Fibroblast of mammary gland (primary cell): ENCODE results near the gene SMIM36.
A peak's percentile ranks its signal among the peaks of the same experiment; 100 is the strongest.

ENCODE experiments used
- DNase-seq: peaks from one replicate; pipeline ENCODE4 v3.0.0-alpha.2; 2010; ENCODE audit warnings: low read depth
- H3K4me3 ChIP-seq: 2 replicates; pipeline ENCODE4 v1.5.1; 2011; ENCODE audit warnings: low read depth, mild to moderate bottlenecking, low read length, moderate library complexity; ENCODE audit not compliant: control insufficient read depth
- CTCF ChIP-seq: conservative IDR thresholded peaks from 2 replicates; pipeline ENCODE4 v1.5.1; 2011; ENCODE audit warnings: low read depth, low read length, inconsistent platforms; ENCODE audit not compliant: control insufficient read depth, insufficient read depth

Gene SMIM36

GRCh38 chr17:55416470-55417052, 94.7 kb downstream of the SMIM36 start:
- DNase-seq: peak; percentile 82
- H3K4me3 ChIP-seq: no peak overlapping the region
- TF ChIP-seq CTCF: no peak

GRCh38 chr17:55416000-55416399, 95.3 kb downstream of the SMIM36 start:
- no peak overlapping the region for H3K4me3 ChIP-seq

GRCh38 chr17:55414983-55415382, 96.3 kb downstream of the SMIM36 start:
- no peak for TF ChIP-seq CTCF
- H3K4me3 ChIP-seq: no peak overlapping the region
- DNase-seq: no peak

More at GRCh38 chr17:55416000-55416399, 95.3 kb downstream of the SMIM36 start:
- no peak for DNase-seq
- no peak for TF ChIP-seq CTCF

- H3K4me3 ChIP-seq: no peak overlapping the region
- TF ChIP-seq CTCF: no peak
- DNase-seq: no peak
Measured at GRCh38 chr17:55413825-55414489, 97.3 kb downstream of the SMIM36 start.

GRCh38 chr17:55411463-55411855, 99.8 kb downstream of the SMIM36 start:
- no peak overlapping the region for H3K4me3 ChIP-seq

GRCh38 chr17:55410722-55411462, 100.4 kb downstream of the SMIM36 start:
- no peak overlapping the region for H3K4me3 ChIP-seq
- TF ChIP-seq CTCF: no peak
- peak; percentile 63 for DNase-seq

More at GRCh38 chr17:55411463-55411855, 99.8 kb downstream of the SMIM36 start:
- no peak for TF ChIP-seq CTCF
- no peak for DNase-seq
